Measurements from ENCODE around the gene CHRNA4.

CHRNA4 gene

GRCh38 chr20:63315731-63316491 is 45.2 kb downstream of the CHRNA4 start:
- no peak overlapping the region for H3K9ac ChIP-seq (ENCODE audit: low read depth in 1 of 2, low read length in 2 of 2)
- no peak overlapping the region for H3K27ac ChIP-seq (ENCODE audit: low read depth, low read length)

DNA sequence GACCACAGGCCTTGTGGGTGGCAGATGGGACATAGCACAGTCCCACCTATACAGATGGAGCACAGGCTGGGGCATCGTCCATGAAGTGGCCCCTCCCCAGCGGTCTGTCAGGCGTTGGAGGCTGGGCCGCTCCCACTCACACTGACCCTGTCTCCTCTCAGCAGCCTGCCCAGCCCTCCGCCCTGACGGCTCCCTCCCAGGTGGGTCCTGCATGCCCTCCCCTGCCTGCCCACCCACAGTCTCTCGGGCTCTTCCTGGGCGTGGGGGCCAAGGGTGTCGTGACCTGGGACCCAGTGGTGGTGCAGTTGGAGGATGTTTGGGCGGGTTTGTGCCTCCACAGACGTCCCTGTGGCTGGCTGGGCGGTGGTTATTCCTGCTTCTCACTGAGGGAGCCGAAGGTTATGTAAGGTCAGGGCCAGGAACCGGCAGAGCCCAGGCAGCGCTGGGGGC is 45.9 kb downstream of the CHRNA4 start:
- no peaks in the 10 kb centered on the region for H3K27me3 ChIP-seq (ENCODE audit: control insufficient read depth in 1 of 2, insufficient read depth in 2 of 2, low read length in 2 of 2)

More at GRCh38 chr20:63315731-63316491, 45.2 kb downstream of the CHRNA4 start:
- H3K9me3 ChIP-seq (ENCODE audit: control insufficient read depth in 1 of 2, low read length in 2 of 2): no peaks in the 10 kb centered on the region
- no peaks in the 10 kb centered on the region for H3K36me3 ChIP-seq (ENCODE audit: control insufficient read depth in 1 of 2, insufficient read depth in 2 of 2, low read length in 2 of 2)
- H3K4me1 ChIP-seq (ENCODE audit: control insufficient read depth in 1 of 2, insufficient read depth in 2 of 2, low read length in 2 of 2): no peaks in the 10 kb centered on the region
- no peak overlapping the region for H3K4me3 ChIP-seq (ENCODE audit: low read depth in 1 of 2, low read length in 2 of 2)
- H3K27me3 ChIP-seq (ENCODE audit: control insufficient read depth in 1 of 2, insufficient read depth in 2 of 2, low read length in 2 of 2): no peaks in the 10 kb centered on the region

DNA sequence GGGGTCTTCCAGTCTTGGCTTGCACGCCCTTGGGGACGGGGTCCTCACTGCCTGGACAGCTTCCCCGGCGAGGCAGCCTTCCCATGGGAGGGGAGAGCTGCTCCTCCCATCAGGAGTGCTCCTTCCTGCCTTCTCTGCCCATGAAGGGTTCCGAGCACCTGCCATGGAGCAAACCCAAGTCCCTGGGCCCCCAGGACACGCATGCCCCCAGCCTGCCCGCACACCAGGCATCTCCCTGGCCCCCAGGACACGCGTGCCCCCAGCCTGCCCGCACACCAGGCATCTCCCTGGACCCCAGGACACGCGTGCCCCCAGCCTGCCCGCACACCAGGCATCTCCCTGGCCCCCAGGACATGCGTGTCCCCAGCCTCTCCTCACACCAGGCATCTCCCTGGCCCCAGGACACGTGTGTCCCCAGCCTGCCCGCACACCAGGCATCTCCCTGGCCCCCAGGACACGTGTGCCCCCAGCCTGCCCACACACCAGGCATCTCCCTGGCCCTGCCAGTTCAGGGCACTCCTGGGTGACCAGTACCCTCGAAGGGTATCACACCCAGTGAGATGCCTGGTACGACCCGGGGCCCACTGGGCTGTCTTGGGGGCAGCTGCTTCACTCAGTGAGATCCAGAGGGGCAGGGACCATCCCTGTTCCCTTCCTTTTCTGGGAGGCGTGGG is 46.4 kb downstream of the CHRNA4 start:
- H3K36me3 ChIP-seq (ENCODE audit: control insufficient read depth in 1 of 2, insufficient read depth in 2 of 2, low read length in 2 of 2): no peaks in the 10 kb centered on the region
- no peaks in the 10 kb centered on the region for H3K27me3 ChIP-seq (ENCODE audit: control insufficient read depth in 1 of 2, insufficient read depth in 2 of 2, low read length in 2 of 2)
- no peaks in the 10 kb centered on the region for H3K4me1 ChIP-seq (ENCODE audit: control insufficient read depth in 1 of 2, insufficient read depth in 2 of 2, low read length in 2 of 2)
- H3K9me3 ChIP-seq (ENCODE audit: control insufficient read depth in 1 of 2, low read length in 2 of 2): no peaks in the 10 kb centered on the region
- H3K9ac ChIP-seq (ENCODE audit: low read depth in 1 of 2, low read length in 2 of 2): no peak overlapping the region
- H3K27ac ChIP-seq (ENCODE audit: low read depth, low read length): no peak overlapping the region
- H3K4me3 ChIP-seq (ENCODE audit: low read depth in 1 of 2, low read length in 2 of 2): no peak overlapping the region

More for the DNA sequence above, 45.9 kb downstream of the CHRNA4 start:
- Histone ChIP-seq H3K36me3 (ENCODE audit: control insufficient read depth in 1 of 2, insufficient read depth in 2 of 2, low read length in 2 of 2) (no peaks in the 10 kb centered on the region), H3K4me1 (ENCODE audit: control insufficient read depth in 1 of 2, insufficient read depth in 2 of 2, low read length in 2 of 2) (no peaks in the 10 kb centered on the region), H3K4me3 (ENCODE audit: low read depth in 1 of 2, low read length in 2 of 2) (no peak overlapping the region), H3K27ac (ENCODE audit: low read depth, low read length) (no peak overlapping the region), H3K9me3 (ENCODE audit: control insufficient read depth in 1 of 2, low read length in 2 of 2) (no peaks in the 10 kb centered on the region), H3K9ac (ENCODE audit: low read depth in 1 of 2, low read length in 2 of 2) (no peak overlapping the region)

DNA sequence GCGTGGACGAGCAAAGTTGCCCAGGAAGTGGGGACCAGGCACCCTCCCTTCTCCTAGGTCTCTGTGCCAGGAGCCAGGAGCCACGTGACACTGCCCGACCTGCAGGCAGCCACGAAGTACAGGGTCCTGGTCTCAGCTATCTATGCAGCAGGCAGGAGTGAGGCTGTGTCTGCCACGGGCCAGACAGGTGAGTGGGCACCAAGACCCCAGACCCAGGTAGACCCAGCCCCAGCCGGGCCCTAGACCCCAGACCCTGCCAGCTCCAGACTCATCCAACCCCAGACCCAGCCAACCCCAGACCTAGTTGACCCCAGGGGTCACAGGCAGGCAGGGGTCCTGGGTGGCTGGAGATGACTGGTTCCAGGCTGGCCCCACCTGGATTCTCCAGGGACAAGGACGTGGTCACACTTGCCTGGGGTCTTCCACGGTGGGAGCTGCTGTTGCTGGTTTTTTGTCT is 47.1 kb downstream of the CHRNA4 start:
- Histone ChIP-seq H3K9ac (ENCODE audit: low read depth in 1 of 2, low read length in 2 of 2) (no peak overlapping the region), H3K9me3 (ENCODE audit: control insufficient read depth in 1 of 2, low read length in 2 of 2) (no peaks in the 10 kb centered on the region), H3K4me3 (ENCODE audit: low read depth in 1 of 2, low read length in 2 of 2) (no peak overlapping the region), H3K27ac (ENCODE audit: low read depth, low read length) (no peak overlapping the region), H3K4me1 (ENCODE audit: control insufficient read depth in 1 of 2, insufficient read depth in 2 of 2, low read length in 2 of 2) (no peaks in the 10 kb centered on the region), H3K27me3 (ENCODE audit: control insufficient read depth in 1 of 2, insufficient read depth in 2 of 2, low read length in 2 of 2) (no peaks in the 10 kb centered on the region), H3K36me3 (ENCODE audit: control insufficient read depth in 1 of 2, insufficient read depth in 2 of 2, low read length in 2 of 2) (no peaks in the 10 kb centered on the region)

GRCh38 chr20:63313349-63314014 is 47.7 kb downstream of the CHRNA4 start:
- Histone ChIP-seq H3K9me3 (ENCODE audit: control insufficient read depth in 1 of 2, low read length in 2 of 2) (no peaks in the 10 kb centered on the region), H3K4me3 (ENCODE audit: low read depth in 1 of 2, low read length in 2 of 2) (no peak overlapping the region), H3K4me1 (ENCODE audit: control insufficient read depth in 1 of 2, insufficient read depth in 2 of 2, low read length in 2 of 2) (no peaks in the 10 kb centered on the region), H3K27me3 (ENCODE audit: control insufficient read depth in 1 of 2, insufficient read depth in 2 of 2, low read length in 2 of 2) (peaks cover 0 to 2% of the 10 kb centered on the region in 2 donors), H3K27ac (ENCODE audit: low read depth, low read length) (no peak overlapping the region), H3K36me3 (ENCODE audit: control insufficient read depth in 1 of 2, insufficient read depth in 2 of 2, low read length in 2 of 2) (no peaks in the 10 kb centered on the region), H3K9ac (ENCODE audit: low read depth in 1 of 2, low read length in 2 of 2) (no peak overlapping the region)

DNA sequence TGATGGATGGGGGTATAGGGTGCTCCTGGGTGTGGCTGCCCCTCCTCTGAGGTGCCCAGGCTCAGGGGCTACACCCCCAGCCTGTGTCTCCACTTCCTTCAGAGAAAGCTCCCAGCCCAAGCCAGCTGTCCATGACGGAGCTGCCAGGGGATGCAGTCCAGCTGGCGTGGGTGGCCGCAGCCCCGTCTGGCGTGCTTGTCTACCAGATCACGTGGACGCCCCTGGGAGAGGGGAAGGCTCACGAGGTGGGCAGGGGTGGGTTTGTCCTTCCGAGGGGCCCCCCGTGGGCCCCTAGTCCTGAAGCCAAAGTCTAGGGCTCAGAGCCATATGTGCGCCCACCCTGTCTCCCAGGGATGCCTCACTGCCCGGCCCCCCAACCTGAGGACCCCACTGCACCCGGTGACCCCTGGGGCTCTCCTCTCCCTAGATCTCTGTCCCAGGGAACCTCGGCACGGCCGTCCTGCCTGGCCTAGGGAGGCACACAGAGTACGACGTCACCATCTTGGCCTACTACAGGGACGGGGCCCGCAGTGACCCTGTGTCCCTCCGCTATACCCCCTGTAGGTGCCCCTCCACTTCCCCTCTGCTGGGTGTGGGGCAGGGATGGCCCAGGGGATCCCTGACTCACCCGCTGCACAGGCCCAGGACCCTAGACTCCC is 48.3 kb downstream of the CHRNA4 start:
- Histone ChIP-seq H3K36me3 (ENCODE audit: control insufficient read depth in 1 of 2, insufficient read depth in 2 of 2, low read length in 2 of 2) (no peaks in the 10 kb centered on the region), H3K27me3 (ENCODE audit: control insufficient read depth in 1 of 2, insufficient read depth in 2 of 2, low read length in 2 of 2) (peaks cover 0 to 7% of the 10 kb centered on the region in 2 donors), H3K4me3 (ENCODE audit: low read depth in 1 of 2, low read length in 2 of 2) (no peak overlapping the region), H3K27ac (ENCODE audit: low read depth, low read length) (no peak overlapping the region), H3K9me3 (ENCODE audit: control insufficient read depth in 1 of 2, low read length in 2 of 2) (no peaks in the 10 kb centered on the region), H3K9ac (ENCODE audit: low read depth in 1 of 2, low read length in 2 of 2) (no peak overlapping the region), H3K4me1 (ENCODE audit: control insufficient read depth in 1 of 2, insufficient read depth in 2 of 2, low read length in 2 of 2) (no peaks in the 10 kb centered on the region)

DNA sequence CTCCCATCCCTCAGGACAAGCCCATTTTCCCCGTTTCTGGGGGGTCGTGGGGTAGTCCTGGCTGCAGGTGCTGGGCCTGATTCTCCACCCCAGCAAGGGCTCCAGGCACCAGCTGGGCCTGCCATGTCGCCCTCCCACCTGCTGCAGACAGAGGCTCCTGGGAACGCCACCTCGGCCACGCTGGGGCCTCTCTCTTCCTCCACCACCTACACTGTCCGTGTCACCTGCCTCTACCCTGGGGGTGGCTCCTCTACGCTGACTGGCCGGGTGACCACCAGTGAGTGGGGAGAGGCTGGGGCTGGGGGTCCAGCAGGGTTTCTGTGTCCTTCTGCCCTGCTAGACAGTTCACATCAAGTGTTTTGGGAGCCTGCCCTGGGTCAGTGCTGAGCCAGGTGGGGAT is 48.9 kb downstream of the CHRNA4 start:
- Histone ChIP-seq H3K9me3 (ENCODE audit: control insufficient read depth in 1 of 2, low read length in 2 of 2) (no peaks in the 10 kb centered on the region), H3K36me3 (ENCODE audit: control insufficient read depth in 1 of 2, insufficient read depth in 2 of 2, low read length in 2 of 2) (no peaks in the 10 kb centered on the region)

GRCh38 chr20:63311833-63312243 is 49.3 kb downstream of the CHRNA4 start:
- Histone ChIP-seq H3K9me3 (ENCODE audit: control insufficient read depth in 1 of 2, low read length in 2 of 2) (no peaks in the 10 kb centered on the region), H3K9ac (ENCODE audit: low read depth in 1 of 2, low read length in 2 of 2) (no peak overlapping the region), H3K4me3 (ENCODE audit: low read depth in 1 of 2, low read length in 2 of 2) (no peak overlapping the region), H3K27ac (ENCODE audit: low read depth, low read length) (no peak overlapping the region), H3K27me3 (ENCODE audit: control insufficient read depth in 1 of 2, insufficient read depth in 2 of 2, low read length in 2 of 2) (peaks cover 0 to 10% of the 10 kb centered on the region in 2 donors), H3K36me3 (ENCODE audit: control insufficient read depth in 1 of 2, insufficient read depth in 2 of 2, low read length in 2 of 2) (no peaks in the 10 kb centered on the region), H3K4me1 (ENCODE audit: control insufficient read depth in 1 of 2, insufficient read depth in 2 of 2, low read length in 2 of 2) (no peaks in the 10 kb centered on the region)

More for the DNA sequence above, 48.9 kb downstream of the CHRNA4 start:
- Histone ChIP-seq H3K27me3 (ENCODE audit: control insufficient read depth in 1 of 2, insufficient read depth in 2 of 2, low read length in 2 of 2) (peaks cover 0 to 9% of the 10 kb centered on the region in 2 donors), H3K27ac (ENCODE audit: low read depth, low read length) (no peak overlapping the region), H3K9ac (ENCODE audit: low read depth in 1 of 2, low read length in 2 of 2) (no peak overlapping the region), H3K4me1 (ENCODE audit: control insufficient read depth in 1 of 2, insufficient read depth in 2 of 2, low read length in 2 of 2) (no peaks in the 10 kb centered on the region), H3K4me3 (ENCODE audit: low read depth in 1 of 2, low read length in 2 of 2) (no peak overlapping the region)

- Histone ChIP-seq H3K4me3 (ENCODE audit: low read depth in 1 of 2, low read length in 2 of 2) (no peak overlapping the region), H3K9ac (ENCODE audit: low read depth in 1 of 2, low read length in 2 of 2) (no peak overlapping the region), H3K9me3 (ENCODE audit: control insufficient read depth in 1 of 2, low read length in 2 of 2) (no peaks in the 10 kb centered on the region), H3K27ac (ENCODE audit: low read depth, low read length) (no peak overlapping the region), H3K4me1 (ENCODE audit: control insufficient read depth in 1 of 2, insufficient read depth in 2 of 2, low read length in 2 of 2) (no peaks in the 10 kb centered on the region), H3K36me3 (ENCODE audit: control insufficient read depth in 1 of 2, insufficient read depth in 2 of 2, low read length in 2 of 2) (no peaks in the 10 kb centered on the region), H3K27me3 (ENCODE audit: control insufficient read depth in 1 of 2, insufficient read depth in 2 of 2, low read length in 2 of 2) (peaks cover 0 to 10% of the 10 kb centered on the region in 2 donors)
These were observed 49.8 kb downstream of the CHRNA4 start for GRCh38 chr20:63311186-63311832.

All from duodenal mucosa (tissue), 2 donors.